ENCODE data around the gene EFHC2. TPM values are rescaled to one million over a fixed set of nuclear protein-coding genes. Genes with fewer than 3 reads are reported as not detected.

The EFHC2 gene
- total and polyA plus RNA-seq, 2 donors (not counting 1 experiment from before 2014, with no cell fraction given) = 1.1 to 2.6 TPM

GRCh38 chrX:44291468-44292092 is 51.9 kb downstream of the EFHC2 start:
- no peak for TF ChIP-seq EZH2 (IDR thresholded peaks at IDR 0.05; ENCODE audit: low read length, missing control alignments)
- no peak overlapping the region for H3K4me3 ChIP-seq (replicated peaks in 1 of 4; ENCODE audit: control extremely low read depth in 1 of 4, insufficient read depth in 1 of 4, low read depth in 3 of 4, low read length in 4 of 4)
- no peaks in the 10 kb centered on the region for H3K79me2 ChIP-seq (ENCODE audit: control insufficient read depth, insufficient read depth, low read length)
- H3K4me2 ChIP-seq (ENCODE audit: extremely low read depth, insufficient read depth, low read length) = no peak overlapping the region
- no peaks in the 10 kb centered on the region for H3K36me3 ChIP-seq (ENCODE audit: control insufficient read depth, insufficient read depth, low read length)
- H3K27me3 ChIP-seq (ENCODE audit: control insufficient read depth, insufficient read depth, low read length) = no peaks in the 10 kb centered on the region
- no peaks in the 10 kb centered on the region for H3K4me1 ChIP-seq (ENCODE audit: control insufficient read depth, extremely low read depth, insufficient read depth, low read length)
- DNase-seq (ENCODE audit: low read depth in 2 of 2) = no peak
- no peak overlapping the region for H3K9ac ChIP-seq (ENCODE audit: insufficient read depth, low read length)
- H3K27ac ChIP-seq (ENCODE audit: insufficient read depth, low read length) = no peak overlapping the region
- H3K9me3 ChIP-seq (ENCODE audit: control insufficient read depth, insufficient read depth, low read depth, low read length) = no peaks in the 10 kb centered on the region
- H4K20me1 ChIP-seq (ENCODE audit: control insufficient read depth, extremely low read depth, insufficient read depth, low read length) = no peaks in the 10 kb centered on the region
- no peak overlapping the region for H2AFZ ChIP-seq (ENCODE audit: low read length)

- Histone ChIP-seq H3K27ac (ENCODE audit: insufficient read depth, low read length) (no peak overlapping the region), H3K9ac (ENCODE audit: insufficient read depth, low read length) (no peak overlapping the region), H3K4me2 (ENCODE audit: extremely low read depth, insufficient read depth, low read length) (no peak overlapping the region), H2AFZ (ENCODE audit: low read length) (no peak overlapping the region), H3K4me1 (ENCODE audit: control insufficient read depth, extremely low read depth, insufficient read depth, low read length) (no peaks in the 10 kb centered on the region), H3K4me3 (replicated peaks in 1 of 4; ENCODE audit: control extremely low read depth in 1 of 4, insufficient read depth in 1 of 4, low read depth in 3 of 4, low read length in 4 of 4) (no peak overlapping the region), H3K79me2 (ENCODE audit: control insufficient read depth, insufficient read depth, low read length) (no peaks in the 10 kb centered on the region), H3K9me3 (ENCODE audit: control insufficient read depth, insufficient read depth, low read depth, low read length) (no peaks in the 10 kb centered on the region), H3K27me3 (ENCODE audit: control insufficient read depth, insufficient read depth, low read length) (no peaks in the 10 kb centered on the region), H3K36me3 (ENCODE audit: control insufficient read depth, insufficient read depth, low read length) (no peaks in the 10 kb centered on the region), H4K20me1 (ENCODE audit: control insufficient read depth, extremely low read depth, insufficient read depth, low read length) (no peaks in the 10 kb centered on the region)
- TF ChIP-seq EZH2 (IDR thresholded peaks at IDR 0.05; ENCODE audit: low read length, missing control alignments) (no peak), CTCF (conservative IDR thresholded peaks at IDR 0.05 in 1 of 2, IDR thresholded peaks at IDR 0.05 in 1 of 2; ENCODE audit: low read depth in 1 of 2, low read length in 2 of 2) (no peak)
- no peak for DNase-seq (ENCODE audit: low read depth in 2 of 2)
These were observed 52.8 kb downstream of the EFHC2 start for GRCh38 chrX:44290718-44291117.

GRCh38 chrX:44282753-44283152 is 60.7 kb downstream of the EFHC2 start:
- Histone ChIP-seq H3K36me3 (ENCODE audit: control insufficient read depth, insufficient read depth, low read length) (no peaks in the 10 kb centered on the region), H3K9me3 (ENCODE audit: control insufficient read depth, insufficient read depth, low read depth, low read length) (no peaks in the 10 kb centered on the region), H2AFZ (ENCODE audit: low read length) (no peak overlapping the region), H3K27ac (ENCODE audit: insufficient read depth, low read length) (no peak overlapping the region), H3K27me3 (ENCODE audit: control insufficient read depth, insufficient read depth, low read length) (no peaks in the 10 kb centered on the region), H3K4me1 (ENCODE audit: control insufficient read depth, extremely low read depth, insufficient read depth, low read length) (no peaks in the 10 kb centered on the region), H3K79me2 (ENCODE audit: control insufficient read depth, insufficient read depth, low read length) (no peaks in the 10 kb centered on the region), H3K4me3 (replicated peaks in 1 of 4; ENCODE audit: control extremely low read depth in 1 of 4, insufficient read depth in 1 of 4, low read depth in 3 of 4, low read length in 4 of 4) (no peak overlapping the region), H3K4me2 (ENCODE audit: extremely low read depth, insufficient read depth, low read length) (no peak overlapping the region), H4K20me1 (ENCODE audit: control insufficient read depth, extremely low read depth, insufficient read depth, low read length) (no peaks in the 10 kb centered on the region), H3K9ac (ENCODE audit: insufficient read depth, low read length) (no peak overlapping the region)
- no peak for TF ChIP-seq EZH2 (IDR thresholded peaks at IDR 0.05; ENCODE audit: low read length, missing control alignments)
- no peak for TF ChIP-seq CTCF (conservative IDR thresholded peaks at IDR 0.05 in 1 of 2, IDR thresholded peaks at IDR 0.05 in 1 of 2; ENCODE audit: low read depth in 1 of 2, low read length in 2 of 2)
- DNase-seq (ENCODE audit: low read depth in 2 of 2) = no peak
